ENCODE results near the gene SNHG17.
"Not testable (repeated sequence)": the region's sequence is repeated elsewhere in the genome, so short reads cannot be mapped to it uniquely, and the experiment has no call there.

Gene SNHG17

GRCh38 chr20:38441916-38442315 lies 6.8 kb upstream of the SNHG17 start:
- DNase-seq (ENCODE audit: low read depth in 1 of 2, low spot score in 1 of 2), result no peak
- in situ Hi-C loops (cut with HindIII; ENCODE audit: low pct_unique_long_range_greater_than_20kb, low sequenced_read_pairs), result no loop called here
- no peak for TF ChIP-seq JUND (IDR thresholded peaks at IDR 0.05; ENCODE audit: low read depth)

- DNase-seq (ENCODE audit: low read depth in 1 of 2, low spot score in 1 of 2); in situ Hi-C loops (cut with HindIII; ENCODE audit: low pct_unique_long_range_greater_than_20kb, low sequenced_read_pairs): not testable (repeated sequence)
Measured at GRCh38 chr20:38441110-38441509, 6.0 kb upstream of the SNHG17 start.

DNA sequence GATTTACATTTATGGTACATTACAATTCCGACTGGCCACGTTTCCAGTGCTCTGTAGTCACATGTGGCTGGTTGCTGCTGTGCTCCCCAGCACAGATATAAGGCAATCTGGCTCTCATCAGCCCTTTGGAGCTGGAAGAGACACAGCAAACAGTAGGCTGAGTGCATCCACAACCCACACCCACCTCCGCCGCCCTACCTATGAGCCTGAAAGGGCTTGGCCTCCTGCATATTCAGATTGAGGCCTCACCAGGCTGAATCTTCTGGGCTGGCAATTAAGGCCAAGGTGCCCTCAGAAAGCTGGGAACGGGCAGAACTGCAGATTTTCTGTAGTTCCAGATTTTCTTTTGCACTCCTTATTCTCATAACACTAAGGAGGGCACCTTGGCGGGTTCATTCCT lies 2.7 kb upstream of the SNHG17 start:
- in situ Hi-C loops (cut with HindIII; ENCODE audit: low pct_unique_long_range_greater_than_20kb, low sequenced_read_pairs), result no loop called here
- no peak for DNase-seq (ENCODE audit: low read depth in 1 of 2, low spot score in 1 of 2)
- no peak for TF ChIP-seq JUND (IDR thresholded peaks at IDR 0.05; ENCODE audit: low read depth)

- in situ Hi-C loops (cut with HindIII; ENCODE audit: low pct_unique_long_range_greater_than_20kb, low sequenced_read_pairs), result no loop called here
- no peak for TF ChIP-seq JUND (IDR thresholded peaks at IDR 0.05; ENCODE audit: low read depth)
- no peak for DNase-seq (ENCODE audit: low read depth in 1 of 2, low spot score in 1 of 2)
Measured at GRCh38 chr20:38435555-38435939, 419 bp upstream of the SNHG17 start.

GRCh38 chr20:38434301-38434741 lies 807 bp downstream of the SNHG17 start:
- no peak for DNase-seq (ENCODE audit: low read depth in 1 of 2, low spot score in 1 of 2)
- no peak for TF ChIP-seq JUND (IDR thresholded peaks at IDR 0.05; ENCODE audit: low read depth)
- in situ Hi-C loops (cut with HindIII; ENCODE audit: low pct_unique_long_range_greater_than_20kb, low sequenced_read_pairs), result no loop called here

DNA sequence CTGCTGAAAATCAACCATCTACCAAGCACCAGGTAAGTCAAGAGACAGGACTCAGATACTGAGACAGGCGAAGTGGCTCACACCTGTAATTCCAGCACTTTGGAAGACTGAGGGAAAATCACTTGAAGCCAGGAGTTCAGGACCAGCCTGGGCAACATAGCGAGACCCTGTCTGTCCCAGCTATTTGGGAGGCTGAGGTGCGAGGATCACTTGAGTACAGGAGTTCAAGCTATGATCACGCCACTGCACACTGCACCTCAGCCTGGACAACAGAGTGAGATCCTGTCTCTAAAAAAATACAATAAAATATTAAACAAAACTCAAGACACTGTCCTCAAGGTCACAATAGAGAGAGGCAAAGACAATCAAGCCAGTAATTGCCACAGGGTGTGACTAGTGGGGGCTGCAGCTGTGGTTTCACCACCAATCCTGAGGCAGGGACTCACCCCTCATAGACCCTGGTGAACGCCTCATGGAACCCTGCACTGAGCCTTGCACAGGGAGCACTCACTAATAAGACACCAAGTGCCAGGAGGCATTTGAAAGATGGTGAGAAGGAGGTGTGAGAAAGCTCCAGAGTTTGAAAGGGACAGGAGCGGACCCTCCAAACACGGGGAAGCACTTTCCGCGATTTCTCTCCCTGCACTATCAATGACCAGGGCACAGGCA lies 1.7 kb downstream of the SNHG17 start:
- in situ Hi-C loops (cut with HindIII; ENCODE audit: low pct_unique_long_range_greater_than_20kb, low sequenced_read_pairs), result no loop called here
- DNase-seq (ENCODE audit: low read depth in 1 of 2, low spot score in 1 of 2), result no peak
- TF ChIP-seq JUND (IDR thresholded peaks at IDR 0.05; ENCODE audit: low read depth), result no peak

DNA sequence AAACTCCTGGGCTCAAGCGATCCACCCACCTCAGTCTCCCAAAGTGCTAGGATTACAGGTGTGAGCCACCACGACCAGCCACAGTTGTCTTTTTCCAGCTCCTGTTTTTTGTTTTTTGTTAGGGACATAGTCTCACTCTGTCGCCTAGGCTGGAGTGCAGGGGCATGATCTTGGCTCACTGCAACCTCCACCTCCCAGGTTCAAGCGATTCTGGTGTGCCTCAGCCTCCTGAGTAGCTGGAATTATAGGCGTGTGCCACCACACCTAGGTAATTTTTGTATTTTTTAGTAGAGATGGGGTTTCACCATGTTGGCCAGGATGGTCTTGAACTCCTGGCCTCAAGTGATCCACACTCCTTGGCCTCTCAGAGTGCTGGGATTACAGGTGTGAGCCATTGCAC lies 2.3 kb downstream of the SNHG17 start:
- in situ Hi-C loops (cut with HindIII; ENCODE audit: low pct_unique_long_range_greater_than_20kb, low sequenced_read_pairs); DNase-seq (ENCODE audit: low read depth in 1 of 2, low spot score in 1 of 2): not testable (repeated sequence)

DNA sequence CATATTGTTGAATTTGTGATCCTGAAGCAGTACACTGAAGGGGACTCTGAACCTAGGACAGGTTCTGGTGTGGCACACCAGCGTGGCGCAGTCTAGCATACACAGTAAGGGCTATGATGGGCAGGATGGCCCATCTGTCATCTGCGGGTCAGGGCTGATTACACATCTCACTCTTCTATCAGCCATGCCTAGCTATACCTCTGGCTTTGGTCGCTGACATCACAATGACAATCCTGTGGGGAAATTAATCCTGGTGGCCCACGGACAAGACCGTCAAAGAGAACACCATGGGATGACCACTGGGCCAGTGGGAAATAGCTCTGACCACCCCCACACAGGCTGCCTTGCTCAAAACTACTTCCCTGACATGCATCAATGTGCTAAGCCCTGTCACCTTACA lies 2.8 kb downstream of the SNHG17 start:
- DNase-seq (ENCODE audit: low read depth in 1 of 2, low spot score in 1 of 2), result no peak
- no peak for TF ChIP-seq JUND (IDR thresholded peaks at IDR 0.05; ENCODE audit: low read depth)
- in situ Hi-C loops (cut with HindIII; ENCODE audit: low pct_unique_long_range_greater_than_20kb, low sequenced_read_pairs), result no loop called here

GRCh38 chr20:38430679-38431325 lies 4.3 kb downstream of the SNHG17 start:
- in situ Hi-C loops (cut with HindIII; ENCODE audit: low pct_unique_long_range_greater_than_20kb, low sequenced_read_pairs), result no loop called here
- no peak for TF ChIP-seq JUND (IDR thresholded peaks at IDR 0.05; ENCODE audit: low read depth)
- no peak for DNase-seq (ENCODE audit: low read depth in 1 of 2, low spot score in 1 of 2)

DNA sequence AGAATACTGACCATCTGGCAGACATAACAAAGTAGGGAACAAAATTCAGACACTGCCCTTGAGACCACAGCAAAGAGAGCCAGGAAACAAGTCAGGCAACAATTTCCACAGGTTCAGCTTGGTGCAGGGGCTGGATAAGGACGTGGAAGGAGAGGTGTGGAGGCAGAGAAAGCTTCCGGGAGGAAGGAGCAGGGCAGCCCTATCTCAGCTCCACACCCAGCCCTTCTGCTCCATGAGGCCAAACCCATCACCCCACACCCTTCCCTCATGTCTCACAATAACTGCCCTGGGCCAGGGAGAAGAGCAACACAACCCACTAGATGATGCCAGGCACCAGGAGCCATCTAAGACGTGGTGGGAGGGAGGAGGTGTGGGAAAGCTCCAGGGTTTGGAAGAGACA lies 5.8 kb downstream of the SNHG17 start:
- no peak for DNase-seq (ENCODE audit: low read depth in 1 of 2, low spot score in 1 of 2)
- no peak for TF ChIP-seq JUND (IDR thresholded peaks at IDR 0.05; ENCODE audit: low read depth)
- in situ Hi-C loops (cut with HindIII; ENCODE audit: low pct_unique_long_range_greater_than_20kb, low sequenced_read_pairs), result no loop called here

GRCh38 chr20:38428800-38429199 lies 6.3 kb downstream of the SNHG17 start:
- DNase-seq (ENCODE audit: low read depth in 1 of 2, low spot score in 1 of 2), result no peak
- in situ Hi-C loops (cut with HindIII; ENCODE audit: low pct_unique_long_range_greater_than_20kb, low sequenced_read_pairs), result no loop called here
- no peak for TF ChIP-seq JUND (IDR thresholded peaks at IDR 0.05; ENCODE audit: low read depth)

GRCh38 chr20:38427655-38428023 lies 7.5 kb downstream of the SNHG17 start:
- DNase-seq (ENCODE audit: low read depth in 1 of 2, low spot score in 1 of 2), result no peak
- TF ChIP-seq JUND (IDR thresholded peaks at IDR 0.05; ENCODE audit: low read depth), result no peak
- in situ Hi-C loops (cut with HindIII; ENCODE audit: low pct_unique_long_range_greater_than_20kb, low sequenced_read_pairs), result no loop called here

DNA sequence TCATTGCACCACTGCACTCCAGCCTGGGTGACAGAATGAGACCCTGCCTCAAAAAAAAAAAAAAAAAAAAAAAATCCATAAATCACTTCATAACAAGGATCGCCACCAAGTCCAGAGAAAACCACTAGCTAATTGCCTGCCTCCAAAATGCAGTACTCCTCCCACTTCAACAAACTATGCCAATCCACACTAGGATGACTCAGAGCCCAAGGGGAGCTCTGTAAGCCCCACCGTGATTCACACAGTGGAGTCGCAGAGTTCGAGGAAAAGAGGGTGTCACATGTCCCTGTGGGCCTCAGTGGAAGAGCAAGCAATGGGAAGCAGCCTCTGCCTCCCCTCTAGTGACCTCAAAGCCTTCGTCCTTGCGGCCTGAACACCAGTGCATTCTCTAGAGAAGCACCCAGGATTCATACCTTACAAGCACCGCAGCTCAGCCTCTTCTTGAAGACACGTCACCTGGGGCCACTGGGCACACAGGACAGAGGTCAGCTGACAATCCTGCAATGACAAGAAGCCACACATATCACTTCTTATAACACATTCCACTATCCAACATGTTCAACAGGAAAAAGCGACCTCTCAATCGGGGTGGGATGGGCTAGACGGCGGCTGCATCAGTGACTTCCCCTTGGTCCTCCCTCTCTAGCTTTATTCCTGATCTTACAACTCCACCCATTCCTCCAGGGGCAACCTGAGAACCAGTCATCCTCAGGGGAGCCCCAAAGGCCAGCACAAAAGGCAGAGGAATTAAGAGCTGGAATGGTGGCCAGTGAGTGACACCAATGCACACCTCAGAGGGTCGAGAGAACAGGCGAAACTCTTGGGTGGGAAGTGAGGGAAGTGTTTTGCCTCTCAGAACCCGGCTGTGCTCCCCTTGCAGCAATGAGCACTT lies 8.9 kb downstream of the SNHG17 start:
- no peak for DNase-seq (ENCODE audit: low read depth in 1 of 2, low spot score in 1 of 2)
- in situ Hi-C loops (cut with HindIII; ENCODE audit: low pct_unique_long_range_greater_than_20kb, low sequenced_read_pairs), result no loop called here
- TF ChIP-seq JUND (IDR thresholded peaks at IDR 0.05; ENCODE audit: low read depth), result no peak

Data from T47D (cell line).